Measurements from ENCODE around the gene SIM2.

SIM2 gene

DNA sequence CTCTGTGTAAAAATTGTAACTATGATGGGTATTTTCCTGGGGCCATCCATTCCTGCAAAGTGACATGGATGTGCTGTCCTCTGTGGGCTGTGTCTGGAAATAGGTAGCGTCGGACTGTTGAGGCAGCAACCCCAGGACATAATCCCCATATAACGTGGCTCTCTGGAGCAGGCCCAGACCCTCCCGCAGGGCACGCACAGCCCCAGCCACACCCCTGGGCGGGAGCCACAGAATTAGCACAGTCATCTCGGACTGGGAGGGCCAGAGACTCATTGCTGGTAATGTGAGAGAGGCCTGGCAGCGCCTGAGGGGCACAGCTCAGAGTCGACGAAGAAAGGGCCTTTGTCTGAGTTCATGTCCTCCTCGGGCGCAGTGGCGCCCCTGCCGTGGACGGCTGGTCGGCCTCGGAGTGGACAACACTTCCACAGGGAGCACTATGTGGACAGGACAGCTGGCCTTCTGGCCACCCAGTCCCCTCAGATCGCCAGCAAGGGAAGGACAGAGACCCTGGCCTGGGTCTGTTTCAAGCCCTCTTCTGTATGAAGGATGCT, 20.1 kb downstream of the SIM2 start:
- DNase-seq: no peak

DNA sequence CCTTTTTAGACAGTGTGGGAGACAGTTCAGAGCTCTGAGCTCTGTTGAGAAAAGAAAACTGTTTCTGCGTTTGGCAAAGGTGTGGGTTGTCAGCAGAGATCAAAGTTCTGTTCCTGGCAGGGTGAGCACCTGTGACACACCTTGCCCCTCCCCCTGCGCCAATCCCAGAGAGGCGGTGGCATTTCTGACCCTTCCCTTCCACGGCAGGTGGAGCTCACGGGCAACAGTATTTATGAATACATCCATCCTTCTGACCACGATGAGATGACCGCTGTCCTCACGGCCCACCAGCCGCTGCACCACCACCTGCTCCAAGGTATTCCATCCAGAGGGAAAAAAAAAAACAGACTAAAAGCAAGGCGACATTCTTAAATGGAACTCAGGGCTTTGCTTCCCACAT, 20.7 kb downstream of the SIM2 start:
- no peak for DNase-seq

DNA sequence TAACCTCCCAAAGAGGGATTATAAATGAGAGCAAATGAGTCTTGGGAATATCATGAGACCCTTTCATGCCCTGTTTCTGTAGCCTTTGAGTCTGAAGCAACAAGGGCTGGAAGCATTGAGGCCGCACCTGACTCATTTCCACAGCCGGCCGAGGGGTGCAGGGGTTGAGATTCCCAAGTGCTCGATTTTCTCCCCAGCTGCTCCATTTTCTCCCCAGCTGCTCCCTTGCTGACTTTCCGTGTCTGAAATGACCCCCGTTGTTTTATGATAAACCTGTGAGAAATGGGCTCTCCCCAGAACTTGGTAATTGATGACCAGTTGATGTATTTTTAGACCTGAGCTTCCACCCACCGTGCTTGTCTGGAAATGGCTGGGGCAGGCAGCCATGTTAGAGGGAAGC, 22.9 kb downstream of the SIM2 start:
- no peak for DNase-seq

DNA sequence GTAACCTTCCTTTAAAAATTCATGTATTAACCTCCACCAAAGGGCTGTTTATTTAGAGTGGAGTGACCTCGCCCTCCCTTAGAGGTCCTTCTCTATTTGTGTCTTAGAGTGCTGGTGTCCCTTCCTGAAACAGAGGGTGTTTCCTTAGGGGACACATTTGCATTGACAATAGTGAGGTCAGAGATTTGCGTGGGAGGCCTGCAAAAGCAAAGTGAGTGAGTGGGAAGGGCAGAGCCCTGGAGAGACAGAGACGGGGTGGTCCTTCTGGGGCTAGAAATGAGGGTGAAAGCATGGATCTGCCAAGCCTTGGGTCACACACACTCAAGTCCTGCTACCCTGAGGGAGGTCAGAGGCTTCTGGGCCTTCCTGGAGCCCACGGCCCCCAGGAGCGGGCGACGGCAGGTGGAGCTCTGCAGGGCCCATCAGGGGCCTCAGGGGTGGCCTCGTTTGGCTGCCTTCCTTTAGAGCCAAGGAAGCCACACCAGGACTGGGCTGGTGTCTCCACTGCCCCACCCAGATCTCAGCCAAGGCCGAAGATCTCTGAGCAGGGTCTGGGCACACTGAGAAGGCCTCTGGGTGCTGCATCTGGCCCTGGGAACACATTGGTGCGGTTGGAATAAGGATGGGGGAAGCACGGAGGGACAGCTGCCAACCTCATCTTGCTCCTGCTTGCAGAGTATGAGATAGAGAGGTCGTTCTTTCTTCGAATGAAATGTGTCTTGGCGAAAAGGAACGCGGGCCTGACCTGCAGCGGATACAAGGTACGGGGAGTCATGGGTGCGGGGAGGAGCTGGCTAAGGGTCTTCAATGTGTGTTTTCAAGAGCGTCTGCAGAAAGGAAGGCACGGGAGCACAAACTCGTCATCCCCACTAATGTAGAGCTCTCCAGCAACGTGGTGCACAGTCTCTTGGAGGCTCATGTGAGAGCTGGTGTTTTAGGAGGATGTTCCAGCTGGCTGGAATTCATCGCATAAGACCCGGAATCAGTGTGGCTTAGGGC, 23.8 kb downstream of the SIM2 start:
- no peak for DNase-seq

DNA sequence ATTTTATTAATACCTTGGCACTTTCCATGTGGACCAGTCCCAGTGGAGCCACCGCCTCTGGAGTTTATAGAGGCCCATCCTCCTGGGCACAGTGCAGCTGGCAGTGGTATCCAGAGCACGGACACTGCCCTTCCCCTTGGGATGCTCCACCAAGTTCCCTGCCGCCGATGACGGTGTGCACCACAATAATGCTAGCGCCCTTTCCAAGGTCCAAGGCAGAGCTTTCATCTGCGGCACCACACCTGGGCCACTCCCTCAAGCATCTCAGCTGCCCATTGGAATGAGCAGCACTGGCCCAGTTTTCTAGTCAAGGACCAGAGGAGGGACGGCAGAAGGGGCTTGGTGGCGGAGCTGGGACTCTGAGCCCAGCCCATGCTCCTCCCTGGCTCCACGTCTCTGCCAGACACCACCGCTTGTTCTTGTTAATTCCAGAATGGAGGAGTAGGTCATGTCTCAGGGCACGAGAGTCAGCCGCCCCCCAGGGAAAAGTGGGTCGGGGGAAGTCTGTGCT, 24.5 kb downstream of the SIM2 start:
- DNase-seq: no peak

DNA sequence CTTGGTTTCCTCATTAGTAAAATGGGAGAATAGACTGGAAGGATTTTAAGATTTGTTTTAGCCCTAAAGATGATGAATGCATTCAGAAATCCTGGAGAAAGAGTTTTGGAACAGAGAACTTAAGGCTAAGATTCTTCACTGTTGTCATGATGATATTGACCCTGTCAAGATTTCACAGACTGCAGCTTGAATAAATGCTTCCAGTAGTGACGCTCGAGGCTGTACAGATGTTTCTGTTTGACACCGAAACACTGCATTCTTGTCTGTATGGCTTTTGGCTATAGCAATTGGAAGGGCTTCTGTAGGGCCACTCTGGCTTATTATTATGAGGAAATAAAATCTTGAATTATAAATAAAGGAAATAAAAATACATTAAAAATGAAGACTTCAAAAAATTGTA, 25.7 kb downstream of the SIM2 start:
- DNase-seq: no peak

DNA sequence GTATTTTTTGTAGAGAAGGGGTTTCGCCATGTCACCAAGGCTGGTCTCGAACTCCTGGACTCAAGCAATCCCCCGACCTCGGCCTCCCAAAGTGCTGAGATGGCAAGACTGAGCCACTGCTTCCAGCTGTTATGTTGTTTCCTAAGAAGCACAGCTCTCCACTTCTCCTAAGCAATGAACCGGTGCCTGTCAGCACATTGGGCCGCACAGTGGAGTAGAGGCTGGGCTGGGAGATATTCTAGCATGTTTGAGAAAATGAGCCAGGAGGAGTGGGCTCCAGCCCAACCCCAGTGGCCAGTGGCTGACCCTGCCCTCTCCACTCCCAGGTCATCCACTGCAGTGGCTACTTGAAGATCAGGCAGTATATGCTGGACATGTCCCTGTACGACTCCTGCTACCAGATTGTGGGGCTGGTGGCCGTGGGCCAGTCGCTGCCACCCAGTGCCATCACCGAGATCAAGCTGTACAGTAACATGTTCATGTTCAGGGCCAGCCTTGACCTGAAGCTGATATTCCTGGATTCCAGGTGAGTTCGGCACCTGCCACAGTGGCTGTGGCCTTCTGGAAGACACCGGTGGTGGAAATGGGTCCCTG, 27.0 kb downstream of the SIM2 start:
- no peak for DNase-seq

DNA sequence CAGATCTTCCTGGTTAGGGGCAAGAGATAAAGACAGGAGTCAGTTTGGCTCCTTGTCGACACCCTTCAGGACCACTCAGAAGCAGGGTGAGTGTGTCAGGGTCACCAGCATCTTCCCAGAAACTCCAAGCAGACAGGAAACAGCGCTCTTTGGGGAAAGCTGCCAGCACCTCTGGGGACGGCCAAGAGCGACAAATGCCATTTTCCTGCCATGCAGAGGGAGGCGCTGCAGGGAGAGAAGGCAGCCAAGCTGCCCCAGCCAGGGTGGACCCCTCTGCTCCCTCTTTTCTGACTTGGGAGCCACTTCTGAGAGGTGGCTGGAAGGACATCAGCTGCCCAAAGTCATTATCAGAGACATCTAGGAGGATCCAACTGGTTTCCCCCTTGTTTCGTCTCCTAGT, 29.0 kb downstream of the SIM2 start:
- DNase-seq: no peak

DNA sequence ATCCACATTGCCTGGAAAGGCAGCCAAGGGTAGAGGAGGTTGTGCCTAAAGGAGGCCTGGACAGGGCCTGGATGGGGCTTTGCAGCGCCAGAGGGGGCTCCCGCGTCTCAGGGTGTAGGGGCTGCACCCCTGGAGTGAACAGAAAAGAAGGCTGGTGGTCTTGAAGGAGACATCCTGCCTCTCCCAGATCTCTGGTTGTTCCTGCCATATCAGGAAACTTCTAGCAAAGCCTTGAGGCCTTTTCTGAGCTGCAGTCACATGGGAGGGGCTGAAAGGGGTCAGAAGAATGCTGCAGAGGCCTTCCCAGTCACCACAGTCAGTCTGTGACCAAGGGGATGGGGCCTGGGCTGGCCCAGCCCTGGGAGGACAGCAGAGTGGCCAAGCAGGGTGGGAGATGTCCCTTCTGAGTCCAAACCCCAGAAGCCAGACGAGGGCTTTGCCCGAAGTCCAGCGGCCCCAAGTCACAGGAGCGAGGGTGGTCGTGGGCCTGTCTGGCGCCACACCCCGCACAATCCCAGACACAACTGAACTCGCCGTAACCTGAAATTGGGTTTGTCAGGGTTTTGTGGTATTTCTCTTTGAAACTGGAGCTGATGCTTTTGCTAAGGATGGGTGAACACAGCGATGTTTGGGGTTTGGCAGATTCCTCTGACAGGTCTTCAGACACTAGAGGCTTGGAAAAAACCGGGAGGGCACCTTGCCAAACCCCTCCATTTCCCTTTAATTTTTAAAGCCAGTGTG, 29.6 kb downstream of the SIM2 start:
- DNase-seq: no peak

DNA sequence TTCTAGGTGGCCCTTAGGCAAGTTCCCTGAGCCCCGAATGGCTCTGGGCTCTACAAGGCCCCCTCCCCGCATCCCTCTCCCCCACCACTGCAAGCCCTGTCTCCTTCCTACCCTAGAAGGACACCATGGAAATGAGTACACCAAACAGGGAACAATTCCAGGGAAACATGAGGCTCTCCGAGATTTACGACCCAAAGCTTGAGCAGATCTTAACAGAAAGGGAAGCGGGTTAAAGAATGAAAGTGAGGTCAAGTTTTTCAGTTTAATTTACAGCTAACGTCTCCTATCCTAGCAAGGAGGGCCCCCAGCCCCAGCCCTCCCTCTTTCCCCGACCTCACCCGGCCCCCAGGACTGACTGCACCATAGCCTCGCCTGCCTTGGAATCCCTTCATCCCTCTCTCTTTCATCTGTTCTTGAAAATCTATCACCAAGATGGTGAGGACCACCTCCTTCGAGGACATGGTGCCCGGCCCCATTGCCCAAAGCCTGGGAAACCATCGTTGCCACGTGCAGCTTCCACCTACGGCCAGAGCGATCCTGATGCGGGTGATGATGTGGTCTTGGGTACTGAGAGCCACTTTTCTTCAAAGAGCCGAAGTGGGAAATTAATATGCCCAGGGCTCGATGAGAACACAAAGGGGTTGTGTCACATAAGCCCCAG, 30.5 kb downstream of the SIM2 start:
- no peak for DNase-seq

DNA sequence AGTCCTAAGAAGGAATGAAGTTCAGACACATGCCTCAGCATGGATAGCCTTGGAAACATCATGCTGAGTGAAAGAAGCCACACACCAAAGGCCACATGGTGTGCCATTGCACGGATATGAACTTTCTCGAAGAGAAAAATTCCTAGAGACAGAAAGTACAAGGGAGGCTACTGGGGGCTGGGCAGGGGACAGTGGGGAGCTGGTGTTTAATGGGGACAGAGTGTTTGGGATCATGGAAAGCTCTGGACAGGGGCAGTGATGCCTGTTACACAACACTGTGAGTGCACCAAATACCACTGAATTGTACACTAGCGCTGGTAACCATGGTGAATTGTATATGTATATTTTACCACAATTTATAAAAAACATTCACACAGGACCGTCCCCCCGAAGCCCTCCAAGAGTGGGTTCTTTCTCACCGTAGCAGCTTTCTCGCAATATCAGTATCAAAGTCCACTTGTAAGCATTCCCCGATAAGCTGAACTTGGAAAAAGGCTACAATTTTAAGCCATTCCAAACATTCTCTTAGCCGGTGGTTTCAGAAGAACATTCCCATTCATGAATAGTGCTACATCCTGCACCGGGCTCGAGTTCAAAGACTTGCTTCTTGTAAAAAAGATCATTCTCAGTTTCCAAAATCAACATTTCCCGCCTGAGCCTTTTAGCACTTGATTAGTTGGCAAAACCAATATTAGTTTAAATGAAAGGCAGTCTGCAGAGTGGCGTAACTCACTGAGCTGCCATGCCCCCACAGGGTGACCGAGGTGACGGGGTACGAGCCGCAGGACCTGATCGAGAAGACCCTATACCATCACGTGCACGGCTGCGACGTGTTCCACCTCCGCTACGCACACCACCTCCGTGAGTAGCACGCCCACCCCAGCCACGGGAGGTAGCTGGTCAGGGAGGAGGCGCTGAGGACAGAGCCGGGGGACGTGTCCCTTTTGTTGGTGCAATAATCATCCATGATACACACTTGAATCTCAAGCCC, 31.7 kb downstream of the SIM2 start:
- no peak for DNase-seq

DNA sequence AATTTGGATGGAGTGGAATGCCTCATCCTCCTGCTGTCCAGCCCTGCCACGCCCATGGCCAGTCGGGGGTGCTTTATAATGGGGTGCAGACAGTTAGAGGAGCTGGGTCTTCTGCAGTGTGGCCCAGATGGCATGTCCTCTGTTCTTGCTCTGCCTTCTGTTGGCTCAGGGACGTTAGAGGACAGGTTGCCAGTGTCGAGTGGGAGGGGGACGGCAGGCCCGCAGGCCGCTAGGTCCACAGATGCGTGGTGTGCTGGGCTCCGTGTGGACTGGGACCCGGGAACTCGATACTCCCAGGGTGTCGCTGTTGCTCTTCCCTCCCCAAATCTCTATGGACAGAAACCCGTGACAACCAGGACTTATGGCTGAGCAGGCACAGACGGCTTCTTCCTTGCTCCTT, 33.3 kb downstream of the SIM2 start:
- no peak for DNase-seq

DNA sequence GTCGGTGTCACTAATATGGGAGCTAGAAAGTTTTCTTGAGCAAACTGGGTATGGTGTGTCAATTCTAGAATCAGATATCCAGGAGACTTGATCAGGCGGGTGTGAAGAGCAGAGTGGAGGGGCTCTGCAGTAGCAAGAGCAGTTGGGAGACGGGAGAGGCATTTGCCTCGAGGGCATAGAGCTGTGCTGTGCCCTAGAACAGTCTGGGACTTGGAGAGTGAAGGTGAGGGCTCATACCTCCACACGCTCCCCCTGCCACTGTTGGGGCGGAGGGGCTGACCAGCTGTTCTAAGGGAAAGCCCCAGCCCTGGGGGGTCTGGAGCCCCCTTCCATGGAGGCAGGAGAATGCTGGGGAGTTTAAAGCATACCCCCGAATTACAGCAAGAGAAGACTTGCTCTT, 33.8 kb downstream of the SIM2 start:
- DNase-seq: no peak

DNA sequence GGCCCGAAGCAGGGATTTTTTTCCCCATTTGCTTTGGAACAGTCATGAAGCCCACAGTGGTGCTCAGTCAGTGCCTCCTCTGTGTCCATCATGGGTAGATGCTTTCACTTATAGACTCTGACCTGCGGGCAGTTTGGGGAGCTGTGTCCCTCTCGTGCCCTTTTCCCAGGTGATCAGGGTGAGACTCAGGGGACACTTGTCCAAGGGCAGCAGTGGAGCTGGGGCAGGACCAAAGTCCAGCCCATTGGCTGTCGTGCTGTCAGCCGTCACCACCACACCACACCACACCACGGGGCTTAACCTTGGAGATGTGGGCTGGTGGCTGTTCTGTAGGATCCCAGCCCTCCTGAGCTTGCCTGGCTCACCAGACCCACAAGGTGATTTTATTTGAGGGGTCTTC, 34.9 kb downstream of the SIM2 start:
- DNase-seq: no peak

DNA sequence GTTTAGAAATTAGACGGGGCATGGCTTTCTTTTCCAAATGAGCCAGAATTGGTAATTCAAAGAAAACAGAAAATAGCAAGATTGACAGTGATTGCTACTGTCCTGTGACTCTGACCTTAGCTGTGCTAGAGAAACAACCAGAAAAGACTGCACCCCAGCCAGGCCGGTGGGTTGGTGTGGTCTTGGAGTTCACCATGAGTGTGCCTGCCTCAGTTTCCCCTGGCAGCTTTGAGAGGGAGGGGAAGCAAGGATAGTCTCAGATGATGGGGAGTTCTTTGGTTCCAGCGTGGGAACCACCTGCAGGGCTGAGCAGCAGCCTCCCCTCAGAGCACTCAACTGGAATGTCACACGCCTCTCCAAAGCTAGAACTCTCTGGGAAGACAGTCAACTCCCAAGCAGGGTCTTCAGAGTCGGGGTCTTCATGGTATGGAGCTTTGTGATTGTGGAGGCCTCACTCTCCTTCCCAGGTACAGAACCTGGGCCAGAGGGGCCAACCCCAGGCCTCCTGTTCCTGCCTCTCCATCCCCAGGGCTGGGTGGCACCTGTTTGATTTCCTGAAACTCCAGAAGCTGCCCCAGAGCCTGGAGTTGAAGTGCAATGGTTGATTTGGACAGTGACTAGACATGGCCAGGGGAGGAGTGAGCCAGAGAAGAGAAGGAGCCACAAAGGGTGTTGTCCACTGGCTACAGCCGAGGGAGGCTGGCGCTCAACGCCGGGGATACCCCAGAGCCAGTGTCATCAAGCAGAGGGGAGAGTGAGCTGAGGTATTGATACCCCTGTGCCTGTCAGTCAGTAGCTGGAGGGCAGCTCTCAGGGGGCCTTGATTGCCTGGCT, 35.7 kb downstream of the SIM2 start:
- DNase-seq: no peak

DNA sequence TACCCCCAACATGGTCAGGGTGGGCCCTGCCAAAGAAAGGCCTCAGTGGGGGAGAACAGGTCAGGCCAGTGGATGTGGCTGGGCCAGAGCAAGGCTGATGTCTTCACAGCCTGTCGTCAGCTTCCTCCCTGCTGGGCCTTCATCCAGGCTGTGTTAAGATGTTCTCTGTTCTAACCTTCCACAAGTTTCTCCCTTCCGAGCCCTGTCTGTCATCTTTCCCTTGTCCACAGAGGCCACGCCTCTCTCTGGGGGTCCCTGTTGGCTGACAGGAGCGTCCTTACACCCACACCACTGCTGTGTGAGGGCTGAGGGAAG, 36.2 kb downstream of the SIM2 start:
- DNase-seq: no peak

DNA sequence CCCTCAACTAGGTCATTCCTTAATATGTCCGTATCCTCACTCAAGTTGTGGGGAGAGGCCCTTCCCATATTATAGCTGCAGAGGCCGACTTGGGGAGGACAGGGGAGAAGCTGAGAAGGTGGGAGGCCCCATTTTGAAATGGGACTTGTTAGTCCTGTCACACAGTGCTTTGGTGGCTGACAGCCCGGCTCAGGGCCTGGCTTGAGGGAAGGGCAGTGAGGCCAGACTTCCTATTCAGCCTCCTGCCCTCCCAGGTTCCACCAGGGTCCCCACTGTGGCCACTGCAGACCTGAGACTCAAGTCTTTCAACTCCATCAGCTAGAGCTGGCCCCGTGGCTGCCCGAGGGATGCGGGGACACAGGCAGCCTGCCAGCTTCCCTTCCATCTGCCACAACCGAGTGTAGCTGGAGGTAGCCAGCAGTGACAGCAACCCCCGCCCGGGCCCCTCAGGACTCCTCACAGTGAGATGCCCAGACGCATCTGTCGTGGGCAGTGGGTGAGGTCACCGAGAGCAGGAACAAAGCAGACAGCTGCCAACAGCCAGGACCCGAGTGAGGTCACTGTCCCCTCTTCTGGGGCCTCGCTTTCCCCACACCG, 36.9 kb downstream of the SIM2 start:
- DNase-seq: no peak

DNA sequence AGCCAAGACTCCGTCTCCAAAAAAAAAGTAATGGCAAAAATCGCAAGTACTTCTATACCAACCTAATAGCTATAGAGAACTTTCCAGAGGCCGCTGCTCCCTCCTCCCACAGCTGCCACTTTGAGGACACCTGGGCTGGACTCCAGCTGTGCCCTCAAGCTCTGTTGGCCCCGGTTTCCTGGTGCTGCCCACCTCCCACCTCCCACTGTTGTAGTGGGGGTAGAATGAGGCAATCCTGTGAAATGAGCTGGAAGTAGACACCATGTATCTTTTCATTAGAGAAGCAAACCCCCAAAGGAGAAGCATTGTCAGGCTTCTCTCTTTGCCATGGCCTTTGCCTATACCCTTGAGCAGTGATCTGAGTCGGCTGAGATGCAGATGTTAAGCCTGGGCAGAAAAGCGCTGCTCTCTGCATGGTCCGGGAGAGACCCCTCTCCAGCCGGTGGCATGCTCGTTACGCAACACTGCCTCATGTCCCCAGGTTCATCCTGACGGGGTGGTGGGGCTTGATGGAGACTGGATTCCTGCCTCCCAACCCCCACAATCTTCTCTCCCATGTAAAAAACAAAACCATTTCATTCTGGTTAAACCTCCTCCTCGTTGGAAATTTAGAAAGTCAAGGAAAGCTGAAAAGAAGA, 39.7 kb downstream of the SIM2 start:
- DNase-seq: no peak

DNA sequence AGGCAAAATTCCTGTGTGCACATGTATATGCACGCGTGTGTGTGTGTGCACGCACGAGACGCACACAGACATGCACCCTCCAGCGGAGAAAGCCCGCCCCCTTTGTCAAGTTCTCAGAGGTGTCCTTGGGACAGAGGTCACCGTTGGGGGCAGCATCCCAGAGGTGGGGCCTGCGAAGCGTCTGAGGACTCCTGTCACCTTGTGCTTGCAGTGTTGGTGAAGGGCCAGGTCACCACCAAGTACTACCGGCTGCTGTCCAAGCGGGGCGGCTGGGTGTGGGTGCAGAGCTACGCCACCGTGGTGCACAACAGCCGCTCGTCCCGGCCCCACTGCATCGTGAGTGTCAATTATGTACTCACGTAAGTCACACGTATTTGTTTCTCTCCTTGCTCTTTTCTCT, 42.6 kb downstream of the SIM2 start:
- DNase-seq: no peak

DNA sequence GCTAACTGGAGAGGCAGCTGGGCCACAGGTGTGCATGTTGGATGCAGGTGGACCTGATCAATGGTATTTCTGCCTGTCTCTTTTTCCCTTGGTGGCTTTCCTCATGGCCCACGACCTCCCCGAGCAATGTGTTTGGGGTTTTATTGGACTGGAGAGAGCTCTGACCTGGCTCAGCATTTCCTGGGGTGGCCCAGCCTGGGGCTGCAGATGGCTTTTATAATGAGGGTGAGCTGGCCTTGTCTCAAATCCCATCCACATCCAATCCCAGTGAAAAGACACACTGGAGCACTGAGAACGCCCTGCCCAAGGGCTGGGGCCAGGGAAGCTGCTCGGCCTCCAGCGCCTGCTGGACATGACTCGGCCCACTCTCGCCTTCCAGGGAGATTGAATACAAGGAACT, 44.1 kb downstream of the SIM2 start:
- no peak for DNase-seq
